Osteoblast (primary cell): ENCODE results near the gene DUSP6. TPM values are rescaled to one million over a fixed set of nuclear protein-coding genes. Genes with fewer than 3 reads are reported as not detected.

Source experiments
- DNase-seq: peaks from one replicate; pipeline ENCODE4 v3.0.0; 2011; ENCODE audit warnings: low spot score, mixed read lengths; ENCODE audit not compliant: insufficient read length; ENCODE audit errors: missing footprints
- H2AFZ ChIP-seq: 2 replicates; pipeline ENCODE4 v1.6.0; 2011; ENCODE audit warnings: mild to moderate bottlenecking, low read length
- H3K27ac ChIP-seq: 2 replicates; pipeline ENCODE4 v1.5.1; 2011; ENCODE audit warnings: mild to moderate bottlenecking, low read depth, low read length, moderate library complexity
- H3K27me3 ChIP-seq: 2 replicates; pipeline ENCODE4 v1.6.0; 2012; ENCODE audit warnings: mild to moderate bottlenecking, control low read depth, inconsistent platforms, low read length, moderate library complexity; ENCODE audit not compliant: insufficient read depth
- H3K36me3 ChIP-seq: 2 replicates; pipeline ENCODE4 v1.5.1; 2011; ENCODE audit warnings: mild to moderate bottlenecking, low read length, control low read depth, moderate library complexity; ENCODE audit not compliant: insufficient read depth
- H3K4me1 ChIP-seq: 2 replicates; pipeline ENCODE4 v1.5.1; 2011; ENCODE audit warnings: mild to moderate bottlenecking, low read length, control low read depth, moderate library complexity; ENCODE audit not compliant: insufficient read depth
- H3K4me2 ChIP-seq: 2 replicates; pipeline ENCODE4 v1.6.0; 2011; ENCODE audit warnings: mild to moderate bottlenecking, low read length; ENCODE audit not compliant: insufficient read depth
- H3K4me3 ChIP-seq: fragments of 200-600 bp; sonication (generic); 3 replicates; pipeline ENCODE4 v1.5.1; 2012; ENCODE audit warnings: mild to moderate bottlenecking, low read length, inconsistent platforms; ENCODE audit not compliant: insufficient read depth
- H3K79me2 ChIP-seq: 2 replicates; pipeline ENCODE4 v1.6.0; 2012; ENCODE audit warnings: mild to moderate bottlenecking, low read length, control low read depth, inconsistent platforms; ENCODE audit not compliant: insufficient read depth
- H3K9me3 ChIP-seq: 2 replicates; pipeline ENCODE4 v1.5.1; 2011; ENCODE audit warnings: low read depth, low read length, control low read depth
- H4K20me1 ChIP-seq: 2 replicates; pipeline ENCODE4 v1.6.0; 2012; ENCODE audit warnings: mild to moderate bottlenecking, low read length, control low read depth; ENCODE audit not compliant: insufficient read depth
- CTCF ChIP-seq: IDR thresholded peaks from 2 replicates; pipeline ENCODE4 v1.5.1; 2011; ENCODE audit warnings: mild to moderate bottlenecking, low read depth, low read length, moderate library complexity; ENCODE audit errors: extremely low read depth
- total RNA-seq: library from RNA; depleted of rRNA; stranded (reverse); fragments of >200 nt; gene quantifications from 2 replicates; pipeline ENCODE4 v1.2.3, GENCODE V29; 2012

Gene DUSP6
- total RNA-seq, 1 donor: 30.0 TPM

DNA sequence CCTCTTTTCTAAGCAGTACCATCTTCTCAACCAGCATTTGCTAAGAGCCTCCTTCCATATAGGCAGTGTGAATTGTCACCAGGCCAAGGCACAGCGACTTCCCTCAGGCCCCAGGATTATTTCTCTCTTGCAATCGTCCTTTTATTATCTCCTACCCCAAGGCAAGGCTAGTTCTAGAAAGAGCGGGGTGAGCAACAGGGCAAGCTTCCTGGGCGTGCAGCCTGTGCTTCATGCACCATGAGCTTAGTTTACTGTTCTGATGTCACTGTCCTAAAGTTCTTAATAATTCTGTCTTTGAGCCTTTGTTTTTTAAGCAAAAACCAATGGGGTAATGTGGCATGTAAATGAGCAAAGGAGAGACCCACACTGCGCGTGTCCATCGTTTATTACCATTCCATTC lies 27.9 kb downstream of the DUSP6 start:
- DNase-seq: no peak
- TF ChIP-seq CTCF: no peak
- H3K4me3 ChIP-seq: no peak overlapping the region

DNA sequence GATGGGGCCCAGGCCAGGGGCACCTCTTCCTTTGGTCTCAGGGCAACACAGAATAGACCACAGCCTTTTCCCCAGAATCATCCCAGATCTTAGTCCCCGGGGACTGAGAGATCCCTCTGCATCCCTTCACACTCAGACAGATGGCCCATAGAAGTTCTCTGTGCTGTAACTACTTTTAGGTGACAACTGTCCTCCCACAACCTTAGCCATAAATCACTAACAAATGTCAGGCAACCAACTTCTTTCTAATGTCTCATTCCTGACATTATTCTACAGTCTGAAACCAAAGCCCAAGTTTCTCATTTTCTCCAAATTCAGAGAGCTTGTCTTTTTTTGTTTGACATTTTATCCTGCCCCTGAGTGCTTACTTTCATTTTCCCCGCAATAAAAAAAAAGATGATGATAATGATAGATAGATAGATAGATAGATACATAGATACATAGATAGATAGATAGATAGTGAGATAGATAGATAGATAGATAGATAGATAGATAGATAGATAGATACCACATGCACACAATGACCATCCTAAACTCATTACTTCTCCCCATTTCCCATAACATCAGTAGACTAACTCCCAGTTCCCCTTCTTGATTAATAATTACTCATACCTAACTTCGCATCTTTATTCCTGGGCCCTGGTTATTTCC lies 28.6 kb downstream of the DUSP6 start:
- TF ChIP-seq CTCF: no peak
- Histone ChIP-seq H3K79me2 (no peaks in the 10 kb centered on the region), H3K4me3 (no peak overlapping the region), H3K4me2 (no peak overlapping the region), H3K27ac (no peak overlapping the region), H2AFZ (no peak overlapping the region), H3K27me3 (no peaks in the 10 kb centered on the region), H3K36me3 (no peaks in the 10 kb centered on the region), H3K4me1 (no peaks in the 10 kb centered on the region), H4K20me1 (no peaks in the 10 kb centered on the region), H3K9me3 (no peaks in the 10 kb centered on the region)
- no peak for DNase-seq

More for the DNA sequence above, 27.9 kb downstream of the DUSP6 start:
- no peaks in the 10 kb centered on the region for H4K20me1 ChIP-seq
- H3K36me3 ChIP-seq: no peaks in the 10 kb centered on the region
- H3K4me1 ChIP-seq: no peaks in the 10 kb centered on the region
- H3K27ac ChIP-seq: no peak overlapping the region
- H3K4me2 ChIP-seq: no peak overlapping the region
- H3K27me3 ChIP-seq: no peaks in the 10 kb centered on the region
- H2AFZ ChIP-seq: no peak overlapping the region
- no peaks in the 10 kb centered on the region for H3K9me3 ChIP-seq
- no peaks in the 10 kb centered on the region for H3K79me2 ChIP-seq

DNA sequence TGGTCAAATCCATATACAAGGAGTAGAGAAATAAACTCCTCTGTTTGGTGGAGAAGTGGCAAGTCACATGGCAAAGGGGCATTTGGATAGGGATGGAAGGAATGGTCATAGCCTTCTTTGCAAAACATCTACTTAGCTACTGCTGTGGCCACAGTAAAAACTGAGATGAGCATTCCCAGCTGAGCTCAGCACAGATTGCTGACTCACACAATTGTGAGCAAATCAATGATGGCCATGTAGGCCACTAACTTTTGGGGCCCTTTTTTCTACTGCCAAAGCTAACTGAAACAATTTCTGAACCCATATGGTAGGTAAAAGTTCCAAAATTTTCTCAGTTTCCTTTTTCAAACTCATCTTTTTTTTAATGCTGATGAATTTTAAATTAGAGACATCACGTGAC lies 31.6 kb downstream of the DUSP6 start:
- H3K79me2 ChIP-seq: no peaks in the 10 kb centered on the region
- DNase-seq: no peak
- no peak for TF ChIP-seq CTCF
- H3K4me3 ChIP-seq: no peak overlapping the region
- no peaks in the 10 kb centered on the region for H3K36me3 ChIP-seq
- H3K9me3 ChIP-seq: no peaks in the 10 kb centered on the region
- H4K20me1 ChIP-seq: no peaks in the 10 kb centered on the region
- H3K4me1 ChIP-seq: no peaks in the 10 kb centered on the region
- H3K4me2 ChIP-seq: no peak overlapping the region
- H2AFZ ChIP-seq: no peak overlapping the region
- H3K27me3 ChIP-seq: no peaks in the 10 kb centered on the region
- no peak overlapping the region for H3K27ac ChIP-seq

- Histone ChIP-seq H3K9me3 (no peaks in the 10 kb centered on the region), H3K79me2 (no peaks in the 10 kb centered on the region), H3K36me3 (no peaks in the 10 kb centered on the region), H3K4me3 (no peak overlapping the region), H2AFZ (no peak overlapping the region), H4K20me1 (no peaks in the 10 kb centered on the region), H3K27me3 (no peaks in the 10 kb centered on the region), H3K4me2 (no peak overlapping the region), H3K27ac (no peak overlapping the region), H3K4me1 (no peaks in the 10 kb centered on the region)
- no peak for TF ChIP-seq CTCF
- no peak for DNase-seq
Measured at GRCh38 chr12:89319606-89320005, 32.7 kb downstream of the DUSP6 start.
